HPDE6-E6E7 (cell line): ENCODE data around the gene MRPS24.
"Not testable (repeated sequence)": the region's sequence is repeated elsewhere in the genome, so short reads cannot be mapped to it uniquely, and the experiment has no call there.

Experiments
- DNase-seq: peaks from one replicate; pipeline ENCODE4 v3.0.0; 2011; ENCODE audit warnings: missing footprints; ENCODE audit errors: extremely low spot score

The MRPS24 gene

GRCh38 chr7:43869006-43869866, at the start of gene MRPS24:
Gene MRPS24, minus strand, starts transcription at chr7:43869517. Its CDS starts 22 bp downstream, at chr7:43869495.
- DNase-seq, result peak; percentile 90

- DNase-seq, result no peak
Measured at GRCh38 chr7:43915907-43916306, 46.6 kb upstream of the MRPS24 start.

GRCh38 chr7:43914795-43915194, 45.5 kb upstream of the MRPS24 start:
- DNase-seq, result no peak

- peak; percentile 57 for DNase-seq
Measured at GRCh38 chr7:43906331-43907010, 37.2 kb upstream of the MRPS24 start, which contains the start of gene URGCP. Gene URGCP, minus strand, starts transcription at chr7:43906596. Its CDS starts 21 bp downstream, at chr7:43906575.

GRCh38 chr7:43905956-43906330, 36.6 kb upstream of the MRPS24 start:
- peak; percentile 17 for DNase-seq

GRCh38 chr7:43905209-43905946, 36.1 kb upstream of the MRPS24 start:
- DNase-seq, result peak; percentile 48

- DNase-seq, result no peak
Measured at GRCh38 chr7:43904533-43905208, 35.4 kb upstream of the MRPS24 start.

- DNase-seq, result no peak
Measured at GRCh38 chr7:43902542-43903054, 33.3 kb upstream of the MRPS24 start.

GRCh38 chr7:43898571-43898970, 29.3 kb upstream of the MRPS24 start:
- DNase-seq, result not testable (repeated sequence)

- DNase-seq, result no peak
Measured at GRCh38 chr7:43895847-43896415, 26.6 kb upstream of the MRPS24 start.

- no peak for DNase-seq
Measured at GRCh38 chr7:43891069-43891955, 22.0 kb upstream of the MRPS24 start.

GRCh38 chr7:43890468-43890867, 21.2 kb upstream of the MRPS24 start:
- DNase-seq, result no peak

GRCh38 chr7:43888993-43889945, 20.0 kb upstream of the MRPS24 start:
- no peak for DNase-seq

GRCh38 chr7:43884617-43885016, 15.3 kb upstream of the MRPS24 start:
- DNase-seq, result no peak

- no peak for DNase-seq
Measured at GRCh38 chr7:43884209-43884608, 14.9 kb upstream of the MRPS24 start.

- DNase-seq, result no peak
Measured at GRCh38 chr7:43880596-43880995, 11.3 kb upstream of the MRPS24 start.

GRCh38 chr7:43879477-43879876, 10.2 kb upstream of the MRPS24 start:
- no peak for DNase-seq

- DNase-seq, result no peak
Measured at GRCh38 chr7:43878867-43879266, 9.6 kb upstream of the MRPS24 start.
